ENCODE results near the gene PMS2.

PMS2 gene

GRCh38 chr7:6026820-6027311, 18.0 kb upstream of the PMS2 start:
- no peak for TF ChIP-seq CTCF (IDR thresholded peaks at IDR 0.05; ENCODE audit: borderline replicate concordance, insufficient read depth, low read depth, low read length)
- no peak overlapping the region for H3K4me3 ChIP-seq (ENCODE audit: low read depth, low read length)

- TF ChIP-seq CTCF (IDR thresholded peaks at IDR 0.05; ENCODE audit: borderline replicate concordance, insufficient read depth, low read depth, low read length), result peak; percentile 28; the same call in 1 of the 2 replicates
Observed at GRCh38 chr7:6026011-6026819, 17.4 kb upstream of the PMS2 start.

GRCh38 chr7:6023974-6024435, 15.2 kb upstream of the PMS2 start:
- no peak for TF ChIP-seq CTCF (IDR thresholded peaks at IDR 0.05; ENCODE audit: borderline replicate concordance, insufficient read depth, low read depth, low read length)

More at GRCh38 chr7:6026011-6026819, 17.4 kb upstream of the PMS2 start:
- no peak overlapping the region for H3K4me3 ChIP-seq (ENCODE audit: low read depth, low read length)

GRCh38 chr7:6022707-6023106, 13.9 kb upstream of the PMS2 start:
- TF ChIP-seq CTCF (IDR thresholded peaks at IDR 0.05; ENCODE audit: borderline replicate concordance, insufficient read depth, low read depth, low read length), result no peak
- H3K4me3 ChIP-seq (ENCODE audit: low read depth, low read length), result no peak overlapping the region

More at GRCh38 chr7:6023974-6024435, 15.2 kb upstream of the PMS2 start:
- H3K4me3 ChIP-seq (ENCODE audit: low read depth, low read length), result no peak overlapping the region

GRCh38 chr7:6020371-6021286, 11.8 kb upstream of the PMS2 start:
- TF ChIP-seq CTCF (IDR thresholded peaks at IDR 0.05; ENCODE audit: borderline replicate concordance, insufficient read depth, low read depth, low read length), result no peak
- no peak overlapping the region for H3K4me3 ChIP-seq (ENCODE audit: low read depth, low read length)

- H3K4me3 ChIP-seq (ENCODE audit: low read depth, low read length), result no peak overlapping the region
Observed at GRCh38 chr7:6016653-6016966, 7.8 kb upstream of the PMS2 start.

More at GRCh38 chr7:6016653-6016966, 7.8 kb upstream of the PMS2 start:
- TF ChIP-seq CTCF (IDR thresholded peaks at IDR 0.05; ENCODE audit: borderline replicate concordance, insufficient read depth, low read depth, low read length), result no peak
